ENCODE measurements around the gene SHH.

SHH gene

GRCh38 chr7:155794196-155794595 lies 18.1 kb downstream of the SHH start (continued):
- TF ChIP-seq ZSCAN18 (tag by site-specific recombination; IDR thresholded peaks at IDR 0.05) (no peak), ZNF138 (tag by site-specific recombination; IDR thresholded peaks at IDR 0.05; ENCODE audit: borderline replicate concordance) (no peak), ZNF354C (tag by site-specific recombination; IDR thresholded peaks at IDR 0.05; ENCODE audit: borderline replicate concordance, low read depth) (no peak), ZNF146 (tag by site-specific recombination; IDR thresholded peaks at IDR 0.05) (no peak), ZBTB1 (tag by site-specific recombination; IDR thresholded peaks at IDR 0.05) (no peak), ZNF266 (tag by site-specific recombination; IDR thresholded peaks at IDR 0.05; ENCODE audit: low read depth) (no peak)

- ChIA-PET POLR2A (interaction anchor here (0.7 kb wide), 1 partner anchor 1099 kb away, joined by 3 read pairs; the partner anchor contains the start of gene LMBR1), CTCF (interaction anchor here (0.6 kb wide), 1 partner anchor 679 kb away, joined by 3 read pairs; no protein-coding TSS in a partner anchor)
- no peaks in the 10 kb centered on the region for H3K4me1 ChIP-seq (ENCODE audit: control insufficient read depth, insufficient read depth, low read length)
- no peak for TF ChIP-seq KLF7 (tag by site-specific recombination; IDR thresholded peaks at IDR 0.05; ENCODE audit: borderline replicate concordance)
- no peak for TF ChIP-seq ZNF707 (tag by site-specific recombination; IDR thresholded peaks at IDR 0.05)
- TF ChIP-seq, protein P1, sequence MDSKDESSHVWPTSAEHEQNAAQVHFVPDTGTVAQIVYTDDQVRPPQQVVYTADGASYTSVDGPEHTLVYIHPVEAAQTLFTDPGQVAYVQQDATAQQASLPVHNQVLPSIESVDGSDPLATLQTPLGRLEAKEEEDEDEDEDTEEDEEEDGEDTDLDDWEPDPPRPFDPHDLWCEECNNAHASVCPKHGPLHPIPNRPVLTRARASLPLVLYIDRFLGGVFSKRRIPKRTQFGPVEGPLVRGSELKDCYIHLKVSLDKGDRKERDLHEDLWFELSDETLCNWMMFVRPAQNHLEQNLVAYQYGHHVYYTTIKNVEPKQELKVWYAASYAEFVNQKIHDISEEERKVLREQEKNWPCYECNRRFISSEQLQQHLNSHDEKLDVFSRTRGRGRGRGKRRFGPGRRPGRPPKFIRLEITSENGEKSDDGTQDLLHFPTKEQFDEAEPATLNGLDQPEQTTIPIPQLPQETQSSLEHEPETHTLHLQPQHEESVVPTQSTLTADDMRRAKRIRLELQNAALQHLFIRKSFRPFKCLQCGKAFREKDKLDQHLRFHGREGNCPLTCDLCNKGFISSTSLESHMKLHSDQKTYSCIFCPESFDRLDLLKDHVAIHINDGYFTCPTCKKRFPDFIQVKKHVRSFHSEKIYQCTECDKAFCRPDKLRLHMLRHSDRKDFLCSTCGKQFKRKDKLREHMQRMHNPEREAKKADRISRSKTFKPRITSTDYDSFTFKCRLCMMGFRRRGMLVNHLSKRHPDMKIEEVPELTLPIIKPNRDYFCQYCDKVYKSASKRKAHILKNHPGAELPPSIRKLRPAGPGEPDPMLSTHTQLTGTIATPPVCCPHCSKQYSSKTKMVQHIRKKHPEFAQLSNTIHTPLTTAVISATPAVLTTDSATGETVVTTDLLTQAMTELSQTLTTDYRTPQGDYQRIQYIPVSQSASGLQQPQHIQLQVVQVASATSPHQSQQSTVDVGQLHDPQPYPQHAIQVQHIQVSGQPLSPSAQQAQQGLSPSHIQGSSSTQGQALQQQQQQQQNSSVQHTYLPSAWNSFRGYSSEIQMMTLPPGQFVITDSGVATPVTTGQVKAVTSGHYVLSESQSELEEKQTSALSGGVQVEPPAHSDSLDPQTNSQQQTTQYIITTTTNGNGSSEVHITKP (tag by site-specific recombination; IDR thresholded peaks at IDR 0.05) = no peak
- no peak for TF ChIP-seq KLF8 (tag by site-specific recombination; IDR thresholded peaks at IDR 0.05)
- TF ChIP-seq ZBTB8A (tag by site-specific recombination; IDR thresholded peaks at IDR 0.05) = no peak
- TF ChIP-seq, protein P2, sequence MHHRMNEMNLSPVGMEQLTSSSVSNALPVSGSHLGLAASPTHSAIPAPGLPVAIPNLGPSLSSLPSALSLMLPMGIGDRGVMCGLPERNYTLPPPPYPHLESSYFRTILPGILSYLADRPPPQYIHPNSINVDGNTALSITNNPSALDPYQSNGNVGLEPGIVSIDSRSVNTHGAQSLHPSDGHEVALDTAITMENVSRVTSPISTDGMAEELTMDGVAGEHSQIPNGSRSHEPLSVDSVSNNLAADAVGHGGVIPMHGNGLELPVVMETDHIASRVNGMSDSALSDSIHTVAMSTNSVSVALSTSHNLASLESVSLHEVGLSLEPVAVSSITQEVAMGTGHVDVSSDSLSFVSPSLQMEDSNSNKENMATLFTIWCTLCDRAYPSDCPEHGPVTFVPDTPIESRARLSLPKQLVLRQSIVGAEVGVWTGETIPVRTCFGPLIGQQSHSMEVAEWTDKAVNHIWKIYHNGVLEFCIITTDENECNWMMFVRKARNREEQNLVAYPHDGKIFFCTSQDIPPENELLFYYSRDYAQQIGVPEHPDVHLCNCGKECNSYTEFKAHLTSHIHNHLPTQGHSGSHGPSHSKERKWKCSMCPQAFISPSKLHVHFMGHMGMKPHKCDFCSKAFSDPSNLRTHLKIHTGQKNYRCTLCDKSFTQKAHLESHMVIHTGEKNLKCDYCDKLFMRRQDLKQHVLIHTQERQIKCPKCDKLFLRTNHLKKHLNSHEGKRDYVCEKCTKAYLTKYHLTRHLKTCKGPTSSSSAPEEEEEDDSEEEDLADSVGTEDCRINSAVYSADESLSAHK (tag by site-specific recombination; IDR thresholded peaks at IDR 0.05) = no peak
- no peak for TF ChIP-seq ZNF785 (tag by site-specific recombination; IDR thresholded peaks at IDR 0.05)
- TF ChIP-seq ZNF140 (tag by site-specific recombination; IDR thresholded peaks at IDR 0.05) = no peak
- TF ChIP-seq, protein P3, sequence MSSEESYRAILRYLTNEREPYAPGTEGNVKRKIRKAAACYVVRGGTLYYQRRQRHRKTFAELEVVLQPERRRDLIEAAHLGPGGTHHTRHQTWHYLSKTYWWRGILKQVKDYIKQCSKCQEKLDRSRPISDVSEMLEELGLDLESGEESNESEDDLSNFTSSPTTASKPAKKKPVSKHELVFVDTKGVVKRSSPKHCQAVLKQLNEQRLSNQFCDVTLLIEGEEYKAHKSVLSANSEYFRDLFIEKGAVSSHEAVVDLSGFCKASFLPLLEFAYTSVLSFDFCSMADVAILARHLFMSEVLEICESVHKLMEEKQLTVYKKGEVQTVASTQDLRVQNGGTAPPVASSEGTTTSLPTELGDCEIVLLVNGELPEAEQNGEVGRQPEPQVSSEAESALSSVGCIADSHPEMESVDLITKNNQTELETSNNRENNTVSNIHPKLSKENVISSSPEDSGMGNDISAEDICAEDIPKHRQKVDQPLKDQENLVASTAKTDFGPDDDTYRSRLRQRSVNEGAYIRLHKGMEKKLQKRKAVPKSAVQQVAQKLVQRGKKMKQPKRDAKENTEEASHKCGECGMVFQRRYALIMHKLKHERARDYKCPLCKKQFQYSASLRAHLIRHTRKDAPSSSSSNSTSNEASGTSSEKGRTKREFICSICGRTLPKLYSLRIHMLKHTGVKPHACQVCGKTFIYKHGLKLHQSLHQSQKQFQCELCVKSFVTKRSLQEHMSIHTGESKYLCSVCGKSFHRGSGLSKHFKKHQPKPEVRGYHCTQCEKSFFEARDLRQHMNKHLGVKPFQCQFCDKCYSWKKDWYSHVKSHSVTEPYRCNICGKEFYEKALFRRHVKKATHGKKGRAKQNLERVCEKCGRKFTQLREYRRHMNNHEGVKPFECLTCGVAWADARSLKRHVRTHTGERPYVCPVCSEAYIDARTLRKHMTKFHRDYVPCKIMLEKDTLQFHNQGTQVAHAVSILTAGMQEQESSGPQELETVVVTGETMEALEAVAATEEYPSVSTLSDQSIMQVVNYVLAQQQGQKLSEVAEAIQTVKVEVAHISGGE (tag by site-specific recombination; conservative IDR thresholded peaks at IDR 0.05; ENCODE audit: low read depth) = no peak
- no peaks in the 10 kb centered on the region for H3K36me3 ChIP-seq (ENCODE audit: control insufficient read depth in 2 of 2, insufficient read depth in 1 of 2, low read length in 2 of 2)
- no peak overlapping the region for H3K4me3 ChIP-seq (ENCODE audit: low read depth, low read length)
- H3K27ac ChIP-seq (ENCODE audit: extremely low read depth, low read depth, low read length) = no peak overlapping the region
- H3K9me3 ChIP-seq (ENCODE audit: control insufficient read depth, insufficient read depth, low read depth, low read length) = no peaks in the 10 kb centered on the region
Measured at GRCh38 chr7:155793720-155794119, 18.5 kb downstream of the SHH start.
